NB4 (cell line): ENCODE data around the gene IVNS1ABP.

ENCODE experiments used
- MYC ChIP-seq: IDR thresholded peaks from 2 replicates; pipeline ENCODE4 v1.6.1; 2011; ENCODE audit warnings: low read depth, low read length
- POLR2A ChIP-seq: IDR thresholded peaks from 2 replicates; pipeline ENCODE4 v1.6.1; 2011; ENCODE audit warnings: mild to moderate bottlenecking; ENCODE audit not compliant: insufficient read length; ENCODE audit errors: extremely low read depth
- TF ChIP-seq, protein P1 (sequence below): IDR thresholded peaks from one replicate; pipeline ENCODE4 v1.5.1; 2012; ENCODE audit warnings: low read depth, low read length

DNA sequence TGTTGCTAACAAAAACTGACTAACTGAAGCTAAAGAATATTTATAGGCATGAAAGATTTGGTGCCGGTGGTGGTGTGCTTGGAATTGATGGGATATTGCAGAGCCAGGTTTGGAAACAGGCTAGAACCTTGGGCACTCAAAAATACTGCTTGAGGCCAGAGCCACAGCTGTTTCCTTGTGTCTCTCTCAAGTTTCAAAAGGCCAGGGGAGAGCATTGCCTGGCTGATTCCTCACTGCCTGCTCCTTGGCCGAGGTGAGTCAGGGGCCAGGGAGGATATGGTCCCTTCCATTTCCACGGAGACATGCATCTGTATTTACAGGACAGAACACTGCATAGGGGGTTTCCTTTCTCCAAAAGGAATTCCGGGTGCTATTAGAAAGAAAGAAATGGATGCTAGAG is 36.1 kb upstream of the IVNS1ABP start:
- no peak for TF ChIP-seq POLR2A
- TF ChIP-seq, protein P1, sequence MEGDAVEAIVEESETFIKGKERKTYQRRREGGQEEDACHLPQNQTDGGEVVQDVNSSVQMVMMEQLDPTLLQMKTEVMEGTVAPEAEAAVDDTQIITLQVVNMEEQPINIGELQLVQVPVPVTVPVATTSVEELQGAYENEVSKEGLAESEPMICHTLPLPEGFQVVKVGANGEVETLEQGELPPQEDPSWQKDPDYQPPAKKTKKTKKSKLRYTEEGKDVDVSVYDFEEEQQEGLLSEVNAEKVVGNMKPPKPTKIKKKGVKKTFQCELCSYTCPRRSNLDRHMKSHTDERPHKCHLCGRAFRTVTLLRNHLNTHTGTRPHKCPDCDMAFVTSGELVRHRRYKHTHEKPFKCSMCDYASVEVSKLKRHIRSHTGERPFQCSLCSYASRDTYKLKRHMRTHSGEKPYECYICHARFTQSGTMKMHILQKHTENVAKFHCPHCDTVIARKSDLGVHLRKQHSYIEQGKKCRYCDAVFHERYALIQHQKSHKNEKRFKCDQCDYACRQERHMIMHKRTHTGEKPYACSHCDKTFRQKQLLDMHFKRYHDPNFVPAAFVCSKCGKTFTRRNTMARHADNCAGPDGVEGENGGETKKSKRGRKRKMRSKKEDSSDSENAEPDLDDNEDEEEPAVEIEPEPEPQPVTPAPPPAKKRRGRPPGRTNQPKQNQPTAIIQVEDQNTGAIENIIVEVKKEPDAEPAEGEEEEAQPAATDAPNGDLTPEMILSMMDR: no peak
- no peak for TF ChIP-seq MYC
